GM21515 (cell line): ENCODE measurements around the gene TLR9.

Experiments used
- ATAC-seq: cut with Tn5 transposase; IDR thresholded peaks from one replicate; pipeline ENCODE4 v1.9.1; 2021; ENCODE audit not compliant: unreplicated experiment

Gene TLR9

DNA sequence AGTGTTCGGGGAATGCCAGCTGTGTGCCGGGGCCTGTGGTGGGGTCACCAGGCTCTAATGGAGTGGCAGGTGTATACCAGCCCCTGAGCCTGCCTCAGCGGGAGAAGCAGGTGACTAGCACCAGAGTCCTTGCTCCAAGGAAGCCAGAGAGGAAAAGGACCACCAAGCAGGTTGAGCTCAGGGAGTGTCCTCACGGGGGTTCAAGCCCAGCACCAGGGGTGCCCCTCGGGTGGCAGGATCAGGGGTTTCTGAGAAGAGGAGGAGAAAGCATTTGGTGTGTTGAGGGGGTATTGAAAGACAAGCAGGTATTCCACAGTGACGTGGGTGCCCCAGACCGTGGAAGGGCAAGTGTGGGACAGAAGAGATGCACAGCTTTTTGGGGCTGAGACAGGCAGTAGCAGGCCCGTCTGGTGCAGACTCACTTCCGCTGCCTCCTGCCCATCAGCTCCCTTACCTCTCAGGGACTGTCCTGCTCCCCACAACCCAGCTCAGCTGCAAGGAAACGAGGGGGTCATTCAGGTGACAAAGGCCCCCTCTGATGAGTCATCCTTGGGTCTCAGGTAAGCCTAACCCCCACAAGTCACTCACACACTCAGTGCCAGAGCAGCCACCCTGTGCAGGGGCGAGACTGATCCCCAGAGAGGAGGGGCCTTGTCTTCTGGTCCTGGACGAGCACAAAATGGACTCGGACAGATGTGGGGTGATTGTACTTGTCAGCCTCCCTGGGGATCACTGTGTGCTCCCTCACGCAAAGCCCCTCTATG, 49.8 kb downstream of the TLR9 start:
- no peak for ATAC-seq

DNA sequence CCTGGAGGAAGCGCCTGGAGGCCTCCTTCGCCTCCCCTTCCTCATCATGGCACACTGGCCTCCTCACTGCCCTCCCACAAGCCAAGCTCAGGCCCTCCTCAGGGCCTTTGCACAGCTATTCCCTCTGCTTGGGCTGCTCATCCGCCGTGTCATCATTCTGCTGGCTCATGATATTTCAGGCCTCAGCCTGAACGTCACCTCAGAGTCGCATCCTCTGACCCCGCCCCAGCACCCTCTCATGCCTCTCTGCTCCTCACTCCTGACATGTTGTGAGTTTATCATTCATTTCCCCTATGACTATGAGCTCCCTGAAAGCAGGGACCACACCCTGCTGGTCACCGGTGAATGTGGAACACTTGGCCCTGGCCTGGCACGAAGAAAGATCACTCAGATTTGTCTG, 50.5 kb downstream of the TLR9 start:
- ATAC-seq = no peak

DNA sequence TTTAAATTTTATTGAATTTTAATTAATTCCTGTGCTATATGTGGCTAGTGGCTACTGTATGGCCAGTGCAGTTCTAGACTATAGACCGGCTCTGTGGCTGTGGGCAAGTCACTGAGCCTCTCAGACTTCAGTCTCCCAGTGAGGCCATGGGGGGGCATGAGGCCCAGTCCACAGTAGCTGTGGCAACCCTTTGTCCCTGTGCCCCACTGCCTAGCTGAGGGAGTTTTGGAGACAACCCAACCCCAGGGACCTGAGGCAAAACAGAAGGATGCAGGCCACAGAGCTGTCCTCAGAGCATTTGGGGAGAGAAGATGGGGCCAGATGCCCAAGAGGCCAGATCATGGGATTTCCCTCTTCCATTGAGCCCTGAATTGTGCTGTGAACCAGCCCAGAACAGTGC, 52.3 kb downstream of the TLR9 start:
- ATAC-seq = no peak

DNA sequence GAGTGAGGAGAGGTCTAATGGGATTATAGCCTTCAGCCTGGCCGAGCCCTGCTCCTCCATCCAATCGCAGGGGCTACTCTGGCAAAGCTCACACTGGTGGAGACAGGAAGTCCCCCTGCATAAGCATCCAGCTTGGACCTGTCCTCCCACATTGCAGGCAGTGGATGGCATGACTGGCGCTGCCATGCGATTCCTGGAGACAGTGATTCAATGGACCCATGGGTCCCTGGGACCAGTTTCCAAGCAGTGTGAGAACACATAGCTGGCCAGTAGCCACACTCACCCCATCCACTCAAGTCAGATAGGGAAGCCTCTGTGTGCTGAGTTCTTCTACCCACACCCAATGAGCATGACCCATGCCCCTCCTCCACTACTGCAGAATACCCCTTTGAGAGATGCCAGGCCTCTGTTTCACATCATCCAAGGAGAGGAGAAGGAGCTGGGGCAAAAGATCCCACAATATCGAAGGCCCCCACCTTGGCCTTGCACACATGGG, 53.1 kb downstream of the TLR9 start:
- no peak for ATAC-seq

DNA sequence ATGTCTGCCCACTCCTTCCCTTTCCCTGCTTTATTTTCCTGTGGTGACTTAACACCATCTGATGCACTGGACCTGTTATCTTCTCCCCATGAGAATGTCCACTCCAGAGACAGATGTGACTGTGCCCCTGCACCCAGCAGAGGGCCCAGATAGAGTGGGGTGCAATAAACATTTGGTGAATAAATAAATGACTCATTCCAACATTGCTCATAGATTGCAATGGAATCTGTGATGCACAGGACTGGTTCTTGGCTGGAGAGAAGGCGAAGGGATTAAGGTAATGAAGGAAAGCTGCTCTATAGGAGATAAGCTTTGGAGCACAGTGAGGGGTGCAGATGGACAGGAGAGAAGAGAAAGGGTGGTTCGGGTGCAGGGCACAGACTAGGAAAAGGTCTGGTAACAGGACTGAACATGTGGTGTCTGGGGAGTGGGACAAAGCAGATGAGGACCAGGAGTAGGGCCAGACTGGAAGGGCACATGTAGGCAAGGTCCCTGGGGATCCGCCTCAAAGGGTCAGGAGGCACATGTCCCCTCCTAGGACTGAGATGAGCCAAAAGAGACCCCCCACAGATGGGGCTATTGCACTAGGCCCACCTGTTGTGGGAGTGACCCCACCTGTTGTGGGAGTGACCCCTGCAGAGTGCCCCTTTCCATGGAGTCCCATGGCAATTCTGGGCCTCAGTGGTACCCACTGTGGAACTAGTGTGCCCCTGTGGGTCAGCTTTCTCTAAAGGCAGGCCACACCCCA, 53.8 kb downstream of the TLR9 start:
- ATAC-seq = no peak
